K562 (cell line): ENCODE results near the gene PTCH2. TPM values are rescaled to one million over a fixed set of nuclear protein-coding genes. Genes with fewer than 3 reads are reported as not detected.
A peak's percentile ranks its signal among the peaks of the same experiment; 100 is the strongest.

ENCODE experiments used
- ETV5 ChIP-seq: sonication (generic); formaldehyde crosslinking; IDR thresholded peaks from 2 replicates; pipeline ENCODE4 v1.4.0; 2020; ENCODE audit warnings: low read depth, mild to moderate bottlenecking, missing genetic modification reagents
- KDM4B ChIP-seq, 2 experiments: fragments of 450-650 bp in 1 of 2; sonication (generic) in 1 of 2; IDR thresholded peaks; 2 replicates each; pipeline ENCODE4 v1.6.1; 2016 to 2017; ENCODE audit warnings: borderline replicate concordance in 2 of 2, antibody characterized with exemption in 1 of 2, low read depth in 1 of 2, mild to moderate bottlenecking in 1 of 2
- MEF2D ChIP-seq: conservative IDR thresholded peaks from 2 replicates; pipeline ENCODE4 v1.6.1; 2016; ENCODE audit warnings: low read depth, missing genetic modification characterization, missing compliant biosample characterization
- MTA1 ChIP-seq: fragments of 450-650 bp; IDR thresholded peaks from 2 replicates; pipeline ENCODE4 v1.6.1; 2017; ENCODE audit warnings: borderline replicate concordance
- NBN ChIP-seq: fragments of 450-650 bp; IDR thresholded peaks from 2 replicates; pipeline ENCODE4 v1.6.1; 2016; ENCODE audit warnings: low read depth, mild to moderate bottlenecking
- OTX1 ChIP-seq: fragments of 450-650 bp; formaldehyde crosslinking; IDR thresholded peaks from 2 replicates; pipeline ENCODE4 v1.4.0; 2022; ENCODE audit warnings: mild to moderate bottlenecking
- POU5F1 ChIP-seq: fragments of 150-350 bp; IDR thresholded peaks from 2 replicates; pipeline ENCODE4 v1.6.1; 2014; ENCODE audit warnings: borderline replicate concordance, low read length, low read depth, mild to moderate bottlenecking; ENCODE audit not compliant: partially characterized antibody
- SRSF9 ChIP-seq: fragments of 200-400 bp; formaldehyde crosslinking; IDR thresholded peaks from 2 replicates; pipeline ENCODE4 v1.6.1; 2017; ENCODE audit warnings: low read depth, low read length, borderline replicate concordance
- THRAP3 ChIP-seq: fragments of 450-650 bp; IDR thresholded peaks from 2 replicates; pipeline ENCODE4 v1.6.1; 2016; ENCODE audit warnings: mild to moderate bottlenecking, inconsistent platforms, borderline replicate concordance
- ZKSCAN1 ChIP-seq: fragments of 150-350 bp; IDR thresholded peaks from 2 replicates; pipeline ENCODE4 v1.6.1; 2016; ENCODE audit warnings: low read depth, low read length
- ZNF778 ChIP-seq: fragments of 450-650 bp; formaldehyde crosslinking; IDR thresholded peaks from 2 replicates; pipeline ENCODE4 v1.4.0; 2020; ENCODE audit warnings: mild to moderate bottlenecking, moderate library complexity
- ZNF830 ChIP-seq: fragments of 250-450 bp; sonication (Bioruptor Pico); IDR thresholded peaks from 2 replicates; pipeline ENCODE4 v1.5.0; 2021; ENCODE audit warnings: mild to moderate bottlenecking
- polyA plus RNA-seq, 8 experiments: library from polyadenylated mRNA; depleted of rRNA in 4 of 8; stranded (reverse) in 5 of 8; unstranded in 3 of 8; fragments of >200 nt; fragmentation: Nextera tagmentation in 2 of 8; fragmentation: Illumina TruSeq in 1 of 8; extraction: Ambion mirVana in 2 of 8; extraction: Trizol in 1 of 8; gene quantifications; 2 replicates each; pipeline versions ENCODE4 v1.2.1 to v1.2.3, GENCODE V29; 2011 to 2014; ENCODE audit warnings: inconsistent platforms in 1 of 8, missing spikeins in 1 of 8
- total RNA-seq, 7 experiments: library from RNA; depleted of rRNA in 6 of 7; stranded (reverse); fragments of >200 nt in 6 of 7; fragmentation: Illumina TruSeq in 2 of 7; extraction: Trizol in 2 of 7; gene quantifications; 2 replicates each; pipeline versions ENCODE4 v1.2.1 to v1.2.3, GENCODE V29; 2011 to 2021; ENCODE audit warnings: low replicate concordance in 1 of 7
- TF ChIP-seq, protein P1 (sequence below), 2 experiments: fragments of 450-650 bp; formaldehyde crosslinking in 1 of 2; IDR thresholded peaks; 2 replicates each; pipeline versions ENCODE4 v1.4.0 to v1.6.1; 2014 to 2020; ENCODE audit warnings: mild to moderate bottlenecking in 2 of 2, borderline replicate concordance in 1 of 2, low read depth in 1 of 2
- TF ChIP-seq, protein P2 (sequence below): fragments of 250-450 bp; sonication (Bioruptor Pico); IDR thresholded peaks from 2 replicates; pipeline ENCODE4 v1.8.0; 2022; ENCODE audit warnings: moderate library complexity, mild to moderate bottlenecking, inconsistent platforms
- TF ChIP-seq, protein P3 (sequence below): fragments of 450-650 bp; IDR thresholded peaks from 2 replicates; pipeline ENCODE4 v1.6.1; 2016; ENCODE audit warnings: mild to moderate bottlenecking

Gene PTCH2
- total and polyA plus RNA-seq, 9 of the 15 experiments (the other 6 are each of a cell fraction or from before 2014, with no cell fraction given) = 0.15 to 27.3 (median 0.48) TPM; not detected in 1

DNA sequence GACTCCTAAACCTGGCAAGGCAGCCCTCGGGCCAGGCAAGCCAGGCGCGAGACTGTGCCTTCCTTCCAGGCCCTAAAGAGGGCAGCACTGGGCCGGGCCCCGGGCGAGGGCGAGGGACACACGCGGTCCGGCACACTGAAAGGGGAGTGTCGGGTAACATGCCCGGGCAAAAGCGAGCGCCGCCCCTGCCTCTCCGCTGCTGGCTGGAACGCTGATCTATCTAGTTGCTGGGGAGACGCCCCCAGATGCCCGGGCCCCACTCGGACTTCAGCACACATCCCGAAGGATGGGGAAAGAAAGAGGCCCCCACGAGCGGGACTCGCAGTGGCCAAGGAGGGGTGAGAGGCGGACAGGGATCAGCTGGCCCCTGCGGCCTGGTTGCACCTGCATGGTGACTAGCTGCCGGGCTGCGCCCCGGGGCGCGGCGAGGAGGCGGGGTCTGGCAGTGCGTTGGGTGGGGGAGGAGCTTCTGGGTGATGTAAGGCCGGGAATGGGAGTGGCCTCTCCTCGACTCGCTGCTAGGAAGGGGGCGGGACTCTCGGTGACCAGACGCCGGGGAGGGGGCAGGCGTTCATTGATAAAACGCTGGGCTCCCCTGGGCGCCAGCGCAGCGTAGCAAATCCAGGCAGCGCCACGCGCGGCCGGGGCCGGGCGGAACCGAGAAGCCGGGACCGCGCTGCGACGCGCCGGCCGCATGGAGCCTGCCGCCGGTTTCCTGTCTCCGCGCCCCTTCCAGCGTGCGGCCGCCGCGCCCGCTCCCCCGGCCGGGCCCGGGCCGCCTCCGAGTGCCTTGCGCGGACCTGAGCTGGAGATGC lies 43.1 kb downstream of the PTCH2 start, which contains the start of gene PLK3 (continued):
- TF ChIP-seq, protein P1, sequence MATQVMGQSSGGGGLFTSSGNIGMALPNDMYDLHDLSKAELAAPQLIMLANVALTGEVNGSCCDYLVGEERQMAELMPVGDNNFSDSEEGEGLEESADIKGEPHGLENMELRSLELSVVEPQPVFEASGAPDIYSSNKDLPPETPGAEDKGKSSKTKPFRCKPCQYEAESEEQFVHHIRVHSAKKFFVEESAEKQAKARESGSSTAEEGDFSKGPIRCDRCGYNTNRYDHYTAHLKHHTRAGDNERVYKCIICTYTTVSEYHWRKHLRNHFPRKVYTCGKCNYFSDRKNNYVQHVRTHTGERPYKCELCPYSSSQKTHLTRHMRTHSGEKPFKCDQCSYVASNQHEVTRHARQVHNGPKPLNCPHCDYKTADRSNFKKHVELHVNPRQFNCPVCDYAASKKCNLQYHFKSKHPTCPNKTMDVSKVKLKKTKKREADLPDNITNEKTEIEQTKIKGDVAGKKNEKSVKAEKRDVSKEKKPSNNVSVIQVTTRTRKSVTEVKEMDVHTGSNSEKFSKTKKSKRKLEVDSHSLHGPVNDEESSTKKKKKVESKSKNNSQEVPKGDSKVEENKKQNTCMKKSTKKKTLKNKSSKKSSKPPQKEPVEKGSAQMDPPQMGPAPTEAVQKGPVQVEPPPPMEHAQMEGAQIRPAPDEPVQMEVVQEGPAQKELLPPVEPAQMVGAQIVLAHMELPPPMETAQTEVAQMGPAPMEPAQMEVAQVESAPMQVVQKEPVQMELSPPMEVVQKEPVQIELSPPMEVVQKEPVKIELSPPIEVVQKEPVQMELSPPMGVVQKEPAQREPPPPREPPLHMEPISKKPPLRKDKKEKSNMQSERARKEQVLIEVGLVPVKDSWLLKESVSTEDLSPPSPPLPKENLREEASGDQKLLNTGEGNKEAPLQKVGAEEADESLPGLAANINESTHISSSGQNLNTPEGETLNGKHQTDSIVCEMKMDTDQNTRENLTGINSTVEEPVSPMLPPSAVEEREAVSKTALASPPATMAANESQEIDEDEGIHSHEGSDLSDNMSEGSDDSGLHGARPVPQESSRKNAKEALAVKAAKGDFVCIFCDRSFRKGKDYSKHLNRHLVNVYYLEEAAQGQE (IDR thresholded peaks at IDR 0.05; ENCODE audit: borderline replicate concordance) = peak; percentile 78
- TF ChIP-seq, protein P1 (CRISPR knock-in tag; IDR thresholded peaks at IDR 0.05; ENCODE audit: low read depth) = peak; percentile 60
- TF ChIP-seq SRSF9 (no peak), ZNF830 (CRISPR knock-in tag) (no peak), OTX1 (CRISPR knock-in tag) (0 out of 2 replicates have a peak, but pooled peaks have one; percentile 86), KDM4B (IDR thresholded peaks at IDR 0.05; ENCODE audit: borderline replicate concordance in 2 of 2, low read depth in 1 of 2) (peak in 1 of 2 experiments; percentile 68; a peak in 1 of 4 replicates), ZKSCAN1 (peak; percentile 66), THRAP3 (no peak), MTA1 (peak; percentile 73; the same call in 1 of the 2 replicates), MEF2D (0 out of 2 replicates have a peak, but pooled peaks have one; percentile 22), ETV5 (CRISPR knock-in tag) (peak; percentile 67; the same call in 1 of the 2 replicates), ZNF778 (CRISPR knock-in tag) (no peak), NBN (peak; percentile 98), POU5F1 (no peak)
- TF ChIP-seq, protein P2, sequence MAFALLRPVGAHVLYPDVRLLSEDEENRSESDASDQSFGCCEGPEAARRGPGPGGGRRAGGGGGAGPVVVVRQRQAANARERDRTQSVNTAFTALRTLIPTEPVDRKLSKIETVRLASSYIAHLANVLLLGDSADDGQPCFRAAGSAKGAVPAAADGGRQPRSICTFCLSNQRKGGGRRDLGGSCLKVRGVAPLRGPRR (CRISPR knock-in tag) = no peak
- TF ChIP-seq, protein P3, sequence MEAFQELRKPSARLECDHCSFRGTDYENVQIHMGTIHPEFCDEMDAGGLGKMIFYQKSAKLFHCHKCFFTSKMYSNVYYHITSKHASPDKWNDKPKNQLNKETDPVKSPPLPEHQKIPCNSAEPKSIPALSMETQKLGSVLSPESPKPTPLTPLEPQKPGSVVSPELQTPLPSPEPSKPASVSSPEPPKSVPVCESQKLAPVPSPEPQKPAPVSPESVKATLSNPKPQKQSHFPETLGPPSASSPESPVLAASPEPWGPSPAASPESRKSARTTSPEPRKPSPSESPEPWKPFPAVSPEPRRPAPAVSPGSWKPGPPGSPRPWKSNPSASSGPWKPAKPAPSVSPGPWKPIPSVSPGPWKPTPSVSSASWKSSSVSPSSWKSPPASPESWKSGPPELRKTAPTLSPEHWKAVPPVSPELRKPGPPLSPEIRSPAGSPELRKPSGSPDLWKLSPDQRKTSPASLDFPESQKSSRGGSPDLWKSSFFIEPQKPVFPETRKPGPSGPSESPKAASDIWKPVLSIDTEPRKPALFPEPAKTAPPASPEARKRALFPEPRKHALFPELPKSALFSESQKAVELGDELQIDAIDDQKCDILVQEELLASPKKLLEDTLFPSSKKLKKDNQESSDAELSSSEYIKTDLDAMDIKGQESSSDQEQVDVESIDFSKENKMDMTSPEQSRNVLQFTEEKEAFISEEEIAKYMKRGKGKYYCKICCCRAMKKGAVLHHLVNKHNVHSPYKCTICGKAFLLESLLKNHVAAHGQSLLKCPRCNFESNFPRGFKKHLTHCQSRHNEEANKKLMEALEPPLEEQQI = no peak
